H1 (cell line): ENCODE data around the gene PTPRG. TPM values are rescaled to one million over a fixed set of nuclear protein-coding genes. Genes with fewer than 3 reads are reported as not detected.

Experiments used
- CTCF ChIA-PET: fragments of 300-600 bp; sonication (Branson Sonifier 250); formaldehyde crosslinking; loops from one replicate; lab custom pipeline; 2021; ENCODE audit not compliant: partially characterized antibody; lab: Charles Lee
- POLR2A ChIA-PET: fragments of 300-600 bp; sonication (Branson Sonifier 250); formaldehyde crosslinking; loops from one replicate; lab custom pipeline; 2021; ENCODE audit warnings: inconsistent platforms; ENCODE audit not compliant: partially characterized antibody; lab: Charles Lee
- DNase-seq, 2 experiments: peaks; one replicate each; pipeline versions ENCODE4 v3.0.0 to v3.0.0-alpha.2; 2010 to 2022; ENCODE audit warnings: low spot score in 2 of 2, low read depth in 1 of 2, mixed read lengths in 1 of 2
- FAIRE-seq: peaks from 2 replicates; lab custom pipeline; 2011; peaks lifted over from hg19 to GRCh38; lab: Jason Lieb, UNC
- H2AFZ ChIP-seq: 2 replicates; pipeline ENCODE4 v1.8.1; 2012; ENCODE audit warnings: low read length, inconsistent platforms
- H2AK5ac ChIP-seq: 2 replicates; pipeline ENCODE4 v1.6.1; 2013; ENCODE audit warnings: low read depth, low read length
- H2BK120ac ChIP-seq: replicated peaks from 2 replicates; pipeline ENCODE3; 2013; ENCODE audit warnings: low read depth, low read length, inconsistent platforms
- H2BK12ac ChIP-seq: 2 replicates; pipeline ENCODE4 v1.6.1; 2013; ENCODE audit warnings: low read depth, low read length
- H2BK15ac ChIP-seq: 2 replicates; pipeline ENCODE4 v1.6.1; 2013; ENCODE audit warnings: low read length
- H2BK20ac ChIP-seq: 2 replicates; pipeline ENCODE4 v1.6.1; 2013; ENCODE audit warnings: low read length
- H2BK5ac ChIP-seq: 2 replicates; pipeline ENCODE4 v1.6.1; 2013; ENCODE audit warnings: low read depth, low read length
- H3K14ac ChIP-seq: 2 replicates; pipeline ENCODE4 v1.6.1; 2013; ENCODE audit warnings: inconsistent platforms; ENCODE audit not compliant: insufficient read length
- H3K18ac ChIP-seq: 2 replicates; pipeline ENCODE4 v1.6.1; 2013; ENCODE audit warnings: low read length; ENCODE audit errors: extremely low read depth
- H3K23ac ChIP-seq: 2 replicates; pipeline ENCODE4 v1.6.1; 2013; ENCODE audit warnings: inconsistent platforms; ENCODE audit not compliant: insufficient read length
- H3K23me2 ChIP-seq: 2 replicates; pipeline ENCODE4 v1.6.1; 2013; ENCODE audit warnings: low read depth, low read length
- H3K27ac ChIP-seq: 2 replicates; pipeline ENCODE4 v1.6.1; 2011; ENCODE audit warnings: low read depth, low read length, inconsistent platforms
- H3K27me3 ChIP-seq, 4 experiments: replicated peaks in 1 of 4; 1 replicate in 1 of 4; 2 replicates in 3 of 4; pipeline versions ENCODE4 v1.6.1 to v1.8.1; 2011 to 2013; ENCODE audit warnings: low read length in 3 of 4, mild to moderate bottlenecking in 3 of 4, inconsistent platforms in 2 of 4, mixed read lengths in 2 of 4, moderate library complexity in 1 of 4; ENCODE audit not compliant: control insufficient read depth in 3 of 4, insufficient read depth in 3 of 4; ENCODE audit errors: extremely low read depth in 1 of 4
- H3K36me3 ChIP-seq, 4 experiments: 2 replicates each; pipeline versions ENCODE4 v1.6.1 to v1.8.1; 2011 to 2013; ENCODE audit warnings: mild to moderate bottlenecking in 4 of 4, low read length in 3 of 4, moderate library complexity in 2 of 4, control low read depth in 1 of 4, inconsistent platforms in 1 of 4; ENCODE audit not compliant: insufficient read depth in 4 of 4, control insufficient read depth in 2 of 4
- H3K4ac ChIP-seq: replicated peaks from 2 replicates; pipeline ENCODE3; 2013; ENCODE audit warnings: low read length, low read depth, mixed read lengths, inconsistent platforms; ENCODE audit not compliant: insufficient read length
- H3K4me1 ChIP-seq, 4 experiments: replicated peaks in 1 of 4; 1 replicate in 1 of 4; 2 replicates in 3 of 4; pipeline versions ENCODE4 v1.6.1 to v1.8.1; 2011 to 2013; ENCODE audit warnings: low read length in 3 of 4, inconsistent platforms in 2 of 4, mixed read lengths in 1 of 4; ENCODE audit not compliant: insufficient read depth in 4 of 4, control insufficient read depth in 3 of 4
- H3K4me2 ChIP-seq, 2 experiments: 2 replicates each; pipeline versions ENCODE4 v1.6.1 to v1.8.1; 2011 to 2013; ENCODE audit warnings: low read depth in 2 of 2, low read length in 2 of 2, control low read depth in 1 of 2, inconsistent platforms in 1 of 2, mild to moderate bottlenecking in 1 of 2; ENCODE audit not compliant: insufficient read depth in 1 of 2
- H3K4me3 ChIP-seq, 4 experiments: fragments of 200-600, 300-600 bp in 1 of 4; sonication (generic), shearing (Covaris generic), sonication (Bioruptor Twin) in 1 of 4; 2 replicates each; pipeline versions ENCODE4 v1.5.1 to v1.8.1; 2011 to 2016; ENCODE audit warnings: low read length in 4 of 4, low read depth in 3 of 4, control low read depth in 2 of 4, inconsistent platforms in 2 of 4, mild to moderate bottlenecking in 2 of 4, mixed read lengths in 1 of 4, moderate library complexity in 1 of 4; ENCODE audit not compliant: insufficient read depth in 2 of 4; ENCODE audit errors: extremely low read depth in 1 of 4
- H3K56ac ChIP-seq: replicated peaks from 2 replicates; pipeline ENCODE3; 2013; ENCODE audit warnings: low read depth, mild to moderate bottlenecking, mixed read lengths, low read length, inconsistent platforms; ENCODE audit not compliant: insufficient read length
- H3K79me1 ChIP-seq: 2 replicates; pipeline ENCODE4 v1.6.1; 2013; ENCODE audit warnings: low read depth, low read length, control low read depth
- H3K79me2 ChIP-seq, 2 experiments: 2 replicates each; pipeline versions ENCODE4 v1.6.1 to v1.8.1; 2012 to 2013; ENCODE audit warnings: low read length in 2 of 2, mild to moderate bottlenecking in 2 of 2, inconsistent platforms in 1 of 2; ENCODE audit not compliant: insufficient read depth in 2 of 2, control insufficient read depth in 1 of 2
- H3K9ac ChIP-seq, 4 experiments: replicated peaks in 1 of 4; 1 replicate in 1 of 4; 2 replicates in 3 of 4; pipeline versions ENCODE4 v1.6.1 to v1.8.1; 2011 to 2013; ENCODE audit warnings: low read depth in 3 of 4, low read length in 3 of 4, control low read depth in 2 of 4, mild to moderate bottlenecking in 2 of 4, moderate library complexity in 2 of 4, inconsistent platforms in 1 of 4; ENCODE audit errors: extremely low read depth in 1 of 4
- H3K9me3 ChIP-seq, 2 experiments: 2 replicates each; pipeline versions ENCODE4 v1.6.1 to v1.8.1; 2012 to 2013; ENCODE audit warnings: mild to moderate bottlenecking in 2 of 2, moderate library complexity in 2 of 2, control low read depth in 1 of 2, inconsistent platforms in 1 of 2, low read depth in 1 of 2, low read length in 1 of 2, mixed read lengths in 1 of 2; ENCODE audit not compliant: insufficient read depth in 2 of 2
- H4K20me1 ChIP-seq, 2 experiments: replicated peaks in 1 of 2; 2 replicates each; pipeline versions ENCODE3 to v1.8.1; 2011 to 2013; ENCODE audit warnings: inconsistent platforms in 2 of 2, low read length in 2 of 2, mild to moderate bottlenecking in 1 of 2; ENCODE audit not compliant: insufficient read depth in 2 of 2, control insufficient read depth in 1 of 2
- H4K5ac ChIP-seq: 2 replicates; pipeline ENCODE4 v1.6.1; 2013; ENCODE audit warnings: low read length, low read depth, mixed read lengths, inconsistent platforms; ENCODE audit not compliant: insufficient read length
- H4K8ac ChIP-seq: 2 replicates; pipeline ENCODE4 v1.8.0; 2013; ENCODE audit warnings: mild to moderate bottlenecking, moderate library complexity, low read length, inconsistent platforms; ENCODE audit not compliant: insufficient read depth; ENCODE audit errors: extremely low read depth
- H4K91ac ChIP-seq: replicated peaks from 2 replicates; pipeline ENCODE3; 2013; ENCODE audit warnings: low read length, mixed read lengths, inconsistent platforms; ENCODE audit not compliant: insufficient read length
- CEBPB ChIP-seq: IDR thresholded peaks from 2 replicates; pipeline ENCODE4 v1.6.1; 2012; ENCODE audit warnings: low read depth, low read length
- PHF8 ChIP-seq: fragments of 200-600 bp; sonication (generic); conservative IDR thresholded peaks from 2 replicates; pipeline ENCODE4 v1.7.1; 2012; ENCODE audit warnings: low read depth, mild to moderate bottlenecking, inconsistent platforms, low read length, moderate library complexity
- POLR2AphosphoS5 ChIP-seq: IDR thresholded peaks from 2 replicates; pipeline ENCODE4 v1.6.1; 2011; ENCODE audit warnings: low read depth, low read length
- RBBP5 ChIP-seq: IDR thresholded peaks from 2 replicates; pipeline ENCODE4 v1.7.1; 2012; ENCODE audit warnings: low read depth, mild to moderate bottlenecking, inconsistent platforms, low read length, moderate library complexity, borderline replicate concordance
- RXRA ChIP-seq: IDR thresholded peaks from 2 replicates; pipeline ENCODE4 v1.6.1; 2011; ENCODE audit warnings: low read depth, mild to moderate bottlenecking, low read length, moderate library complexity; ENCODE audit not compliant: insufficient read depth
- SAP30 ChIP-seq: fragments of 300-600 bp; sonication (generic); IDR thresholded peaks from 2 replicates; pipeline ENCODE4 v1.7.1; 2012; ENCODE audit warnings: low read length, moderate library complexity, mild to moderate bottlenecking, inconsistent platforms; ENCODE audit not compliant: insufficient read depth, insufficient replicate concordance
- TAF7 ChIP-seq: optimal IDR thresholded peaks from 2 replicates; pipeline ENCODE3; 2011; ENCODE audit warnings: low read depth, mild to moderate bottlenecking, inconsistent platforms, low read length, moderate library complexity, borderline replicate concordance
- TCF12 ChIP-seq: IDR thresholded peaks from 2 replicates; pipeline ENCODE4 v1.6.1; 2011; ENCODE audit warnings: low read depth, mild to moderate bottlenecking, low read length
- WGBS, 2 experiments: shearing (Covaris generic) in 1 of 2; methylation state at CpG; one replicate each; pipeline versions ENCODE4 v1.1.6 to v1.1.7; 2013 to 2015; ENCODE audit warnings: low lambda C conversion rate in 2 of 2, mixed read lengths in 2 of 2, inconsistent platforms in 1 of 2, low coverage in 1 of 2, missing lambda C conversion rate in 1 of 2; ENCODE audit not compliant: insufficient replicate concordance in 2 of 2, insufficient coverage in 1 of 2, insufficient read length in 1 of 2; ENCODE audit errors: extremely low coverage in 1 of 2, missing lambda C conversion rate in 1 of 2; 5-methylcytosine and 5-hydroxymethylcytosine counted together
- polyA plus RNA-seq, 7 experiments: library from polyadenylated mRNA; depleted of rRNA in 3 of 7; stranded (reverse) in 5 of 7; unstranded in 2 of 7; fragments of >200 nt in 5 of 7; fragments of 200-250 nt in 2 of 7; gene quantifications; 1 replicate in 5 of 7; 2 replicates in 1 of 7; 4 replicates in 1 of 7; pipeline versions ENCODE4 v1.2.1 to v1.2.3, GENCODE V29; 2011 to 2013; ENCODE audit warnings: missing spikeins in 2 of 7, mixed read lengths in 2 of 7
- total RNA-seq: library from RNA; stranded (reverse); fragmentation: NEBNext Ultra II Directional; extraction: Animal tissue kit (Norgen Biotek cat#: 25700); gene quantifications from 2 replicates; pipeline ENCODE4 v1.2.1, GENCODE V29; 2021
- TF ChIP-seq, protein P1 (sequence below), 3 experiments: IDR thresholded peaks; 1 replicate in 2 of 3; 2 replicates in 1 of 3; pipeline versions ENCODE4 v1.5.1 to v1.6.1; 2011; ENCODE audit warnings: low read length in 3 of 3, mild to moderate bottlenecking in 3 of 3, inconsistent platforms in 2 of 3, low read depth in 1 of 3, moderate library complexity in 1 of 3; ENCODE audit not compliant: insufficient read depth in 1 of 3; ENCODE audit errors: control extremely low read depth in 1 of 3

PTPRG gene
- total and polyA plus RNA-seq, 2 of the 8 experiments (the other 6 are each of a cell fraction or from before 2014, with no cell fraction given): 23.3 to 96.2 TPM

DNA sequence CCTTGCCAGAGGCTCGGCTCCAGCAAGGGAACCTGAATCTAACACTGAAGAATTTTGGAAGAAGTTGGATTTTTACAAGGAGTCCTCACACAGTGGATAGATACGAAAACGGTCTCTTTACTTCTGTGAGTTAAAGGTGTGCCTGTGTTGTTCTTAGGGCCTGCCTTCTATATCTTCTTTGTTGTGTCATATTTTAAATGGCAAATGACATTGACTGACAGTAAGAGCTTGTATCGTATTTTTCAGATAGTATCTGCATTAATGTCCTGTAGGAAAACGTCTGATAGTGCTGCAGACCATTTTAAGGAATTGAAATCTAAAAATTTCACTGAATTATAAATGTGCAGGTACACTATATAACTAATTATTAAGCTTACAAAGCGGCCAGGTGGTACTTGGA lies 56.3 kb downstream of the PTPRG start:
- no peak overlapping the region for H2BK20ac ChIP-seq
- H3K18ac ChIP-seq: no peak overlapping the region
- H2BK15ac ChIP-seq: no peak overlapping the region
- H2BK120ac ChIP-seq: no peak overlapping the region
- no peaks in the 10 kb centered on the region for H3K9me3 ChIP-seq
- H3K23ac ChIP-seq: no peak overlapping the region
- H3K27ac ChIP-seq: no peak overlapping the region
- 88% methylated on average over 6 of the region's 6 CpGs; no CpG with 5 or more reads in 1 of the 2 experiments for WGBS, 2 experiments
- TF ChIP-seq, protein P1, sequence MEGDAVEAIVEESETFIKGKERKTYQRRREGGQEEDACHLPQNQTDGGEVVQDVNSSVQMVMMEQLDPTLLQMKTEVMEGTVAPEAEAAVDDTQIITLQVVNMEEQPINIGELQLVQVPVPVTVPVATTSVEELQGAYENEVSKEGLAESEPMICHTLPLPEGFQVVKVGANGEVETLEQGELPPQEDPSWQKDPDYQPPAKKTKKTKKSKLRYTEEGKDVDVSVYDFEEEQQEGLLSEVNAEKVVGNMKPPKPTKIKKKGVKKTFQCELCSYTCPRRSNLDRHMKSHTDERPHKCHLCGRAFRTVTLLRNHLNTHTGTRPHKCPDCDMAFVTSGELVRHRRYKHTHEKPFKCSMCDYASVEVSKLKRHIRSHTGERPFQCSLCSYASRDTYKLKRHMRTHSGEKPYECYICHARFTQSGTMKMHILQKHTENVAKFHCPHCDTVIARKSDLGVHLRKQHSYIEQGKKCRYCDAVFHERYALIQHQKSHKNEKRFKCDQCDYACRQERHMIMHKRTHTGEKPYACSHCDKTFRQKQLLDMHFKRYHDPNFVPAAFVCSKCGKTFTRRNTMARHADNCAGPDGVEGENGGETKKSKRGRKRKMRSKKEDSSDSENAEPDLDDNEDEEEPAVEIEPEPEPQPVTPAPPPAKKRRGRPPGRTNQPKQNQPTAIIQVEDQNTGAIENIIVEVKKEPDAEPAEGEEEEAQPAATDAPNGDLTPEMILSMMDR (IDR thresholded peaks at IDR 0.05; ENCODE audit: control extremely low read depth in 1 of 3, insufficient read depth in 1 of 3, low read depth in 1 of 3, low read length in 3 of 3): no peak
- TF ChIP-seq RXRA: no peak
- no peak for TF ChIP-seq TCF12
- no peak for TF ChIP-seq CEBPB
- TF ChIP-seq TAF7: no peak
- no peak for TF ChIP-seq SAP30
- no peak for TF ChIP-seq POLR2AphosphoS5
- TF ChIP-seq RBBP5: no peak
- no peak for TF ChIP-seq PHF8
- H2AK5ac ChIP-seq: no peak overlapping the region
- H4K8ac ChIP-seq: no peak overlapping the region
- no peak for FAIRE-seq
- no peak overlapping the region for H2BK5ac ChIP-seq
- no peak overlapping the region for H3K56ac ChIP-seq
- no peak overlapping the region for H4K91ac ChIP-seq
- no peak overlapping the region for H4K5ac ChIP-seq
- DNase-seq: no peak
- H3K9ac ChIP-seq: no peak overlapping the region
- POLR2A ChIA-PET: interaction anchor here (1.0 to 2.3 kb wide), 6 partner anchors 9 to 72 kb away, joined by 3 to 9 read pairs (median 4); no protein-coding TSS in a partner anchor
- CTCF ChIA-PET: interaction anchor here (0.6 to 1.2 kb wide), 4 partner anchors 13 to 238 kb away, joined by 3 to 4 read pairs (median 4); no protein-coding TSS in a partner anchor
- H3K4me1 ChIP-seq: peaks cover 0 to 5% (median 3%) of the 10 kb centered on the region in 4 experiments; a peak in 3 of 7 replicates
- H3K36me3 ChIP-seq: peaks cover 0 to 3% (median 0%) of the 10 kb centered on the region in 4 experiments; a peak in 2 of 8 replicates
- H3K27me3 ChIP-seq: no peaks in the 10 kb centered on the region
- H3K79me1 ChIP-seq: peaks cover 11% of the 10 kb centered on the region; the same call in 1 of the 2 replicates
- no peak overlapping the region for H3K4ac ChIP-seq
- H2BK12ac ChIP-seq: no peak overlapping the region
- no peaks in the 10 kb centered on the region for H3K23me2 ChIP-seq
- H4K20me1 ChIP-seq: peaks cover 9 to 18% of the 10 kb centered on the region in 2 experiments
- no peak overlapping the region for H2AFZ ChIP-seq
- no peak overlapping the region for H3K14ac ChIP-seq
- H3K79me2 ChIP-seq: peaks cover 29 to 98% of the 10 kb centered on the region in 2 experiments
- no peak overlapping the region for H3K4me3 ChIP-seq
- no peak overlapping the region for H3K4me2 ChIP-seq
